ENCODE data around the gene PHPT1.

DNA sequence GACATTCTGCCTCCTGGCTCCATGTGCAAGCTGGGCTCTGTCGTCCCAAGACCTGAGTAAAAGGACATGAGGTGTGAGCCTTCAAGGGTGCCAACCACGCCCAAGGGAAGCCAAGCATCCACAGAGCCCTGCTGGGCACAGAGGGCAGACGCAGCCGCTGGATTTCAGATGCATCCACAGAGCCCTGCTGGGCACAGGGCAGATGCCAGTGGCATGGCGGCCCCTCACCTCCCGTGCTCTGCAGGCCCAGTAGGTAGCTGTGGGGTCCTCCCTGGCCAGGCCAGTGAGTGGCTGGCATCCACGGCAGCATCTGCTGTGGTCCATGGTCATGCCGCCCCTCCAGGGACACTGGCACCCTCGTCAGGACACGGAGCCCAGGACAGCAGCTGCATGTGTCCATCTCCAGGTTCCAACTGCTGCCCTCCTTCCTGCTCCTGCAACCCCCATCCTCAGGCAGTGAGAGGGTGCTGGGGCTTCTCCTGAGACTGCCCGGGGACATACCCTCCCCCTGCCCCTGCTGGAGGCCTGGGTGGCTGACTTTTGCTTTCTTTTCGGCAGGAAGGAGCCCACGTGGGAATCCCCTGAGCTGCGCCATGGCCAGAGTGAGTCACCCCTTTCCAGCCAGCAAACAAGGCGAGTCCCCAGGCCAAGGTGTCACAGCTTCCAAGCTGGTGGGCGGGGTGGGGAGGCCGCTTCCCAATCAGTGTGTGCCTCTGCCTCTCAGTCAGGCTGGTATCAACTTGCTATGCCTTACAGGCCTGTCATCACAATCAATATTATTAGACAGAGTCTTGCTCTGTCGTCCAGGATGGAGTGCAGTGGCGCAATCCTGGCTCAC is 33.1 kb downstream of the PHPT1 start:
- TF ChIP-seq, protein P1, sequence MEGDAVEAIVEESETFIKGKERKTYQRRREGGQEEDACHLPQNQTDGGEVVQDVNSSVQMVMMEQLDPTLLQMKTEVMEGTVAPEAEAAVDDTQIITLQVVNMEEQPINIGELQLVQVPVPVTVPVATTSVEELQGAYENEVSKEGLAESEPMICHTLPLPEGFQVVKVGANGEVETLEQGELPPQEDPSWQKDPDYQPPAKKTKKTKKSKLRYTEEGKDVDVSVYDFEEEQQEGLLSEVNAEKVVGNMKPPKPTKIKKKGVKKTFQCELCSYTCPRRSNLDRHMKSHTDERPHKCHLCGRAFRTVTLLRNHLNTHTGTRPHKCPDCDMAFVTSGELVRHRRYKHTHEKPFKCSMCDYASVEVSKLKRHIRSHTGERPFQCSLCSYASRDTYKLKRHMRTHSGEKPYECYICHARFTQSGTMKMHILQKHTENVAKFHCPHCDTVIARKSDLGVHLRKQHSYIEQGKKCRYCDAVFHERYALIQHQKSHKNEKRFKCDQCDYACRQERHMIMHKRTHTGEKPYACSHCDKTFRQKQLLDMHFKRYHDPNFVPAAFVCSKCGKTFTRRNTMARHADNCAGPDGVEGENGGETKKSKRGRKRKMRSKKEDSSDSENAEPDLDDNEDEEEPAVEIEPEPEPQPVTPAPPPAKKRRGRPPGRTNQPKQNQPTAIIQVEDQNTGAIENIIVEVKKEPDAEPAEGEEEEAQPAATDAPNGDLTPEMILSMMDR (IDR thresholded peaks at IDR 0.05; ENCODE audit: low read length): no peak
- TF ChIP-seq EZH2 (IDR thresholded peaks at IDR 0.05; ENCODE audit: borderline replicate concordance, low read length): no peak
